ENCODE measurements around the gene ITPR2. TPM values are rescaled to one million over a fixed set of nuclear protein-coding genes. Genes with fewer than 3 reads are reported as not detected.
A peak's percentile ranks its signal among the peaks of the same experiment; 100 is the strongest.

The ITPR2 gene
- total RNA-seq, 4 donors from 2014 or later: 32.6 to 49.8 (median 39.9) TPM

GRCh38 chr12:26345471-26346003 lies 487.5 kb downstream of the ITPR2 start:
- TF ChIP-seq EP300 (IDR thresholded peaks at IDR 0.05) (no peak), CTCF (IDR thresholded peaks at IDR 0.05) (no peak), POLR2A (IDR thresholded peaks at IDR 0.05) (no peak)
- Histone ChIP-seq H3K36me3 (no peaks in the 10 kb centered on the region), H3K4me3 (no peak overlapping the region), H3K27me3 (no peaks in the 10 kb centered on the region), H3K9me3 (no peaks in the 10 kb centered on the region), H3K27ac (no peak overlapping the region), H3K4me1 (peaks cover 0 to 9% (median 4%) of the 10 kb centered on the region in 4 donors)
- WGBS, 2 donors: 53 to 75% methylated on average over 2 of the region's 2 CpGs
- DNase-seq (ENCODE audit: low spot score in 2 of 2): no peak

DNA sequence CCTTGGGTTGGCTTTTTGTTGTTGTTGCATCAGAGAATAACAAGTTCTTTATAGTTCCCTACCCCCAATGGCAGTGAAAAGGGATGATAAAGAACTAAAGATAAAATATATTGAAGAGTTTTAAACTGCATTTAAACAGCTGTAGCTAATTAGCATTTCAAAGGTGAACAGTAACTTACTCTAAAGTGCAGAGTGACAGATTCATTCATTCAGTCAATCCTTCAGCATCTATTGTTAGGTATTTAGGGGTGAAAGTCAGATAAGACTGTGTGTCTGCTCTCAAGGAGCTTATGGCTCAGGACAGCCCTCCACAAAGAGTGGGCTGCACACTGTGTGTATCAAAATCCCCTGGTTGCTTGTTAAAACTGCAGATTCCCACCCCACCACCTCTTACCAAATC lies 491.5 kb downstream of the ITPR2 start:
- Histone ChIP-seq H3K9me3 (no peaks in the 10 kb centered on the region), H3K4me1 (peaks cover 0 to 27% (median 7%) of the 10 kb centered on the region in 4 donors), H3K36me3 (peaks cover 0 to 8% (median 0%) of the 10 kb centered on the region in 3 donors), H3K27me3 (no peaks in the 10 kb centered on the region), H3K4me3 (no peak overlapping the region), H3K27ac (no peak overlapping the region)
- no peak for TF ChIP-seq CTCF (IDR thresholded peaks at IDR 0.05)
- TF ChIP-seq POLR2A (IDR thresholded peaks at IDR 0.05): no peak
- DNase-seq (ENCODE audit: low spot score in 2 of 2): no peak

DNA sequence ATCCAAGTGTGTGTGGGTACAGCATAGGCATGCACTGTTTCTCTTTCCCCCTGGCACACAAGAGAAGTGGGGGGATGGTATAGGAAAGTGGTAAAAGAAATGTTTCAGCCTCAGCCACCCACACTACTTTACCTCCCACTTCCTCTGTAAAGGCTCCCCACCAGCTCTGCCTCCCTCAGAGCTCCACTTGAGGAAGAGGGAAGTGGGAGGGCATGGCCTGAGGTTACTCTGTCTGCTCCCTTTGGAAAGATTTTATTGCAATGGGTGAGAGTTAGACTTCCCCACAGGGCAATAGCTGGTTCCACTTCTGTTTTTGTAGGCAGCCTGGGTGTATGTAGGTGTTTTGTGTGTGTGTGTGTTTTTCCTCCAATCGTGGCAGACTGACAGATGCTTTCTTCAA lies 492.3 kb downstream of the ITPR2 start:
- 9 to 18% methylated on average over 1 of the region's 1 CpG for WGBS, 2 donors
- Histone ChIP-seq H3K27ac (peak overlapping the region in 2 of 4 donors; percentile 18 to 72), H3K36me3 (peaks cover 0 to 8% (median 0%) of the 10 kb centered on the region in 3 donors), H3K4me3 (no peak overlapping the region), H3K9me3 (no peaks in the 10 kb centered on the region), H3K27me3 (no peaks in the 10 kb centered on the region), H3K4me1 (peaks cover 0 to 27% (median 7%) of the 10 kb centered on the region in 4 donors)
- TF ChIP-seq CTCF (IDR thresholded peaks at IDR 0.05) (no peak), EP300 (IDR thresholded peaks at IDR 0.05) (peak in 1 of 2 donors; percentile 74), POLR2A (IDR thresholded peaks at IDR 0.05) (no peak)
- DNase-seq (ENCODE audit: low spot score in 2 of 2): no peak

GRCh38 chr12:26339976-26340375 lies 493.0 kb downstream of the ITPR2 start:
- 88 to 94% methylated on average over 13 of the region's 13 CpGs for WGBS, 2 donors
- no peak overlapping the region for H3K4me3 ChIP-seq
- DNase-seq (ENCODE audit: low spot score in 2 of 2): no peak
- TF ChIP-seq EP300 (IDR thresholded peaks at IDR 0.05) (no peak), POLR2A (IDR thresholded peaks at IDR 0.05) (no peak), CTCF (IDR thresholded peaks at IDR 0.05) (no peak)
- peaks cover 0 to 8% (median 0%) of the 10 kb centered on the region in 3 donors for H3K36me3 ChIP-seq
- peak overlapping the region in 2 of 4 donors; percentile 18 to 72 for H3K27ac ChIP-seq
- no peaks in the 10 kb centered on the region for H3K27me3 ChIP-seq
- H3K4me1 ChIP-seq: peaks cover 0 to 27% (median 7%) of the 10 kb centered on the region in 4 donors
- no peaks in the 10 kb centered on the region for H3K9me3 ChIP-seq

DNA sequence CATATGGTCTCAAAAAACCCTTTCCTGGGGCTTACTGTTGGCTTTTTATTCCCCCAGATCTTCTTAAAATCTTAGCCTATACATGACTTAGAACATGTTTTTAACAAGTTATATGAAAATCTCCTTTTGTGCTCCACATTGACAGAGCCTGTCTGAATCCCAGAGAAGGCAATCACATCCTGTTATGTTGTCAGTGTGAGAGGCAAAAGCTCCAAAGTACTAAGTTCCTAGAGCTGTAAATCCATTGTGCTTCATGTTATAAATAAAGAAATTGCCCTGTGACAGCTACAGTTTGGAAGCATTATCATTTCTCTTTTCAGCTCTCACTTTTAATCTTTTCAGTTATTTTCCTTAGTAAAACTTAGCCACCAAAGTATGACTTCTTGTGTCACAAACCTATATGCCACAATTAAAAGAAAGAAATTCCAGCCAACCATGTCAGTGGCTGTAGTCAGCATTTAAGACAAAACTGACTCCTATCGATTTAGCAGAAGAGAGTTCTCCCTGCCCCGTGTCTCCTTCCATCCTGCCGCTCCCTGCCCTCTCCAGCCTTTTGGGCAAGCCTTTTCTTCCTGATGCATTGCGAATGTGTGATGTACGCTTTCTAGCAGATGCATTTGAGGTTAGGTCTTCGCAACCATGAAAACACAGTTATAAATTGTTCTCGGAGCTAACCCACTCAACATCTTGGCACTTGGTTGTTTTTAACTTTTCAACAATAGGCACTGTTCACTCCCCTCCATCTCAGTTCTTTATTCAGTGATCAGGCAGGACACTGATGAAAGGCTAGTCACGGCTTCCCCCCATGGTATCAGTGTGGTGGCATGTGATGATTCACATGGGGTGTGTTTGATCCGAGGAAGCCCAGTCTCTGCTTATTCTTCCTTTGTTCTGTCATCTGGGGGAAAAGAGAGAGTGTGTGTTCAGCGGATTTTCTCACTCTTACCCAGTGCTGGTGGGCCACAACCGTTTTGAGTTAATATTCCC lies 494.1 kb downstream of the ITPR2 start:
- no peak overlapping the region for H3K4me3 ChIP-seq
- 47 to 54% methylated on average over 11 of the region's 11 CpGs for WGBS, 2 donors
- H3K27ac ChIP-seq: peak overlapping the region in 3 of 4 donors; percentile 9 to 72 (median 18)
- TF ChIP-seq EP300 (IDR thresholded peaks at IDR 0.05) (no peak), CTCF (IDR thresholded peaks at IDR 0.05) (no peak), POLR2A (IDR thresholded peaks at IDR 0.05) (no peak)
- no peaks in the 10 kb centered on the region for H3K9me3 ChIP-seq
- no peak for DNase-seq (ENCODE audit: low spot score in 2 of 2)
- H3K27me3 ChIP-seq: no peaks in the 10 kb centered on the region
- H3K36me3 ChIP-seq: peaks cover 0 to 8% (median 0%) of the 10 kb centered on the region in 3 donors
- peaks cover 0 to 27% (median 4%) of the 10 kb centered on the region in 4 donors for H3K4me1 ChIP-seq

Data from tibial nerve (tissue), 4 donors.